Limb (tissue), 2 donors: ENCODE data around the gene DCAF8L2.
"Not testable (repeated sequence)": the region's sequence is repeated elsewhere in the genome, so short reads cannot be mapped to it uniquely, and the experiment has no call there.

ENCODE experiments used
- DNase-seq, 2 donors: peaks; one replicate each; pipeline ENCODE4 v3.0.0-alpha.2; 2016; ENCODE audit errors: extremely low spot score in 2 of 2

DCAF8L2 gene

DNA sequence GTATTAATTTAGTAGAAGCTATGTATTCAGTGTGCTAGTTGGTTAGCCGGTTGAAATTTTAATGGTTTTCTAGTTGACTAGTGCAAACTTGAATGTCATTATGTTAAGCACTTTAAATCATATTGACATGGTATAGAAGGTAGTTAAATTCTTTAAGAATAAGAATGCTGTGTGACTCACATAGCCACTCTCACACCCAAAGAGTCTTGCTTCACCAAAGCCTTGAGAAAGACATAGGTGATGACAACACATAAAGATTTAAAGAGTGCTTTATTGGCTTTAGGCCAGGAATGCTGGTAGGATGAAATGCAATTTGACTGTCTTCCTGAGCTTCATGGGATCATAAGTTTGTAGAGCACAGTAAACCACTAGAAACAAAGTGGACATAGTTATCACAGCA is 85.3 kb downstream of the DCAF8L2 start:
- DNase-seq, result no peak

DNA sequence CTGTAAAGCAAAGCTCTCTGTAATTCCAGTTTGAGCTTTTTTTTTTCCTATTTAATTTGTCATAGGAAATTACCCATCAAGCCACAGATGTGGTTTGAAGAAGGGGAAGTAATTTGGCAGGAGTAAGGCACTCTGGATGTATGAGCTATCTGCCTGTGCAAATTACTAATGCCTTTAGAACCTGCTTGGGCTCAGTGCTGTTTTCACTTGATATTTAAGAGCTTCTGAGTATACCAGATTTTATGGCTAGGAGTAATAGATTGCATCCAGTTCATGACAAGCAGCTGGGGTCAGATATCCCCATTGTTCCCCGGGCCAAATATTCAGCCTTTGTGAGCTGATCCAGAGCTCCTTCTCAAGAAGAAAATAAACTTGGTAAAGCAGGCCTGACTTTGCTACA is 89.1 kb downstream of the DCAF8L2 start:
- no peak for DNase-seq

DNA sequence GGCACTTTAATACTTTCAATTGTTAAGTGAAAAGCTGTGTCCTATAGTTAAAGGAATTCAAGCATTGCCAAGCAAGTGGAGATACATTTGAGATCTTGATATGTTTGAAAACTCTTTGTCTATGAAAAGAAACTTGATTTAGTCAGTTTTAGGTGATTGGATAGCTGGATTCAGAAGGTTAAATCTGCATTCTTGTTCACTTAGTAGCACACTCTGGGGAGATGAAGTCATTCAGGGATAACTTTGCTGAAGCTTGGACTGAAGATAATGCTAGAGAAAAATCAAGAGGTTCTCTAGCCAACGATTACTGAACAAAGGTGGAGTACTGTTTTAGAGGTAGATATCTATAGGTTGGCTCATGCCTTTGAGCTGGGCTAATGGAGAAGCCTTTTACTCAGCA is 90.6 kb downstream of the DCAF8L2 start:
- DNase-seq, result no peak

DNA sequence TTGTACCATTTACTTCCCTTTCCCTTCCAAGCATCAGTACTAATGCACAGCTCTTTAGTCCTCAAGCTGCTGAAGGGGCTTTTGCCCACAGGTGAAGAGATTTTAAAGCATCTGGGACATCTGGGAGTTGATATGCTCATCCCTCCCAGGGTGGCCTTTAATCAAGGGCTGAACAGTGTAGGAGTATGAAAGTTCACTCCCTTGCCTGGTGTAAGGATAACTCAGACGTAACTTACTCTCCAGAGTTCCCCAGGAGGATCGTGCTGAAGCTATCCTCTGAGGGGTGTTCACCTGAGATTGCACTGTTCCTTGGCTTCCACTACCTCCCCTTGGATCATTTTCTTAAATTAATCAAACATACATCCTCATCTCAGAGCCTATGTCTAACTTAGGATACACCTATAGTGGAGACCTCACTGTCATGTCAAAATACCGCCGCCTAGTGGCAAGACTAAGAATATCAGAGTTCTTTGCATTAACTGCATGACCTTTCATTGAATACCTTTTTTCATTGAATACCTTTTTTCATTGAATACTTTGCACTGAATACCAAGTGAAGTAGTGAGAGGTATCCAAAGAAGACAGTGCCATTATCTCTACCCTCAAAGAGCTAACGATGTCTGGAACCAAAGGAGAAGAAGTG is 93.5 kb downstream of the DCAF8L2 start:
- not testable (repeated sequence) for DNase-seq

DNA sequence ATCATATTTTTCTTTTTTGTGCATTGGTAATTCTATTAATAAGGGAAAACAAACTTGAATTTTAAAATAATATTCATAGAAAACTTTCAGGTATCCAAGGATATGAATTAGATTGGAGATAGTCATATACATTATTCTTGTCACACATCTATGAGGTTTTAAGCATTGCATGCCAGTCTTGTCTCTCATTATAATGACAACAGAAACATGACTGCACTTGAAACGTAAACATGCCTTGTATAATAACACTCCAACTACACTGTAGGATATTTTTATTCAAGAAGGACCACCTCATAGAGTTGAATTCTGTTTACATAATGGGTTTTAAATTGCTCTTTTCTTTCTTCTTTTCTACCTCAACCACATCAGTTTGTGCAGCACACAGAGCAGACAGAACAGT is 104.5 kb downstream of the DCAF8L2 start:
- no peak for DNase-seq

DNA sequence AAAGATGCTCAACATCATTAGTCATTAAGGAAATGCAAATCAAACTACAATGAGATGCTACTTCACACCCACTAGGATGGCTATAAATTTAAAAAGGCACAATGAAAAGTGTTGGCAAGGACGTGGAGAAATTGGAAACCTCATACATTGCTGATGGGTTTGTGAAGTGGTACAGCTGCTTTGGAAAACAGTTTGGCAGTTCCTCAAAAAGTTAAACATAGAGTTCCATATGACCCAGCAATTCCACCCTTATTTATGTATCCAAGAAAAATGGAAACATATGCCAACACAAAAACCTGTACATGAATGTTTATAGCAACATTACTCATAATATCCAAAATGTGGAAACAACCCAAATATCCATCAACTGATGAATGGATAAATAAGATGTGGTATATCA is 116.4 kb downstream of the DCAF8L2 start:
- peak in 1 of 2 donors; percentile 1 for DNase-seq

DNA sequence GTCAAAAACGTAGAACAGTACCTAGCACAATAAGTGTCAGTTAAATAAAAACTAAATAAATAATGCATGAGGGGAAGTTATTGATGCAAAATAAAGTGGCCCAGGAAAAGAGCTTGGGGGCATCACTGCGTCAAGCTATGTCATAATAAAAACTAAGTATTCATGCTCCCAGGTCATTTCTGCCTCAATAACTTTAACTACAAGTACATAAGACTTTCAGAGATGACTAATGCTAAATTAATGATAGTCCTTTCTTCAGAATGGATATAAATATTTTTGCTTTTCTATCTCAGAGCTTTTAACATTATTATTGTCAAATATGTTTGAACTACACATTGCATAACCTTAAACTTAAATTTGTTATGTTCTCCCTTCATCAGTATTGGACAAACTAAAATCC is 125.5 kb downstream of the DCAF8L2 start:
- no peak for DNase-seq

DNA sequence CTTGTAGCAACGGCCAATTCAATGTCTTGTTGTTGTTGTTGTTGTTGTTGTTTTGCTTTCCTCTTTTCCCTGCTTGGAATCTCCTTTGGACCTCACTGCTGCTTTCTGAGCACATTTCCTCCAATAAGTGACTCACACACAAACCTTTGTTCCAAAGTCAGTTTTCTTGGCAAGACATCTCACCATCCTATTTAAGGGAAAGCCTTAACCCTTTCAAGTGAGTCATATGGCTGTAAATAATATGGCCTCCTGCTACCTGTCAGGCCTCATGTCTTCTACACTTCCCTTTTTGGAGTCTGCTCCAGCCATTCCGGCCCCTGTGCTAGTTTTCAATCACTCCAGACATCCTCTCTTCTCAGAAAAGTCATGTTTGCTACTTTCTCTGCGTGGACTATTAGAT is 138.1 kb downstream of the DCAF8L2 start:
- DNase-seq, result no peak

DNA sequence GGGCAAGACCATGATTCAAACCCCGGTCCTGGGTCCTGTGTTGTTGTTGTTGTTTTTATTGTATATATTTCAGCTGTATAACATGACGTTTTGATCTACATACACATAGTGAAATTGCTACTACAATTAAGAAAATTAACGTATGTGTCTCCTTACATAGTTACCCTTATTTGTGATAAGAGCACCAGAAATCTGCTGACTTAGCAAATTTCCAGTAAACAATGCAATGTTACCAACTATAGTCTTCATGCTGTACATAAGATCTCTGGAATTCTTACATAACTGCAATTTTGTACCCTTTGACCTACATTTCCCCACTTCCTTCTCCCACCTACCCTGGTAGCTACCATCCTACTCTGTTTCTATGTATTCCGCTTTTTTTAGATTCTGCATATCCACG is 141.8 kb downstream of the DCAF8L2 start:
- no peak for DNase-seq

DNA sequence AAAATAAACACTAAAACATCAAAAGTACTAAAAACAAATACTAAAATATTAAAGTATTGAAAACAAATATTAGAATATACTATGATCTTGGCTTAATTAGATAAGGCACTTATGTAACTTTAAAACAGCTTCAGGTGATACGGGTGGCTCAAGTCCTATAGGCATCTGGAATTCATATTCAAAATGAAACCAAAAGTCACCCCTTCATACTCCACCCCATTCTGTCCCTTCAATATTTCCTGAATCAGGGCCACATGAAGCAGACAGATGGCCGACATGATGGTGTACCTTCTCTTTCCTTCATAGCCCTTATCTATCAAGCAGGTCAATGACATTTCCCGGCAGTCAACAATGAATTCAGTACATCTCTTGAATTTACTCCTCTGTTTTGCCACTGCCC is 145.8 kb downstream of the DCAF8L2 start:
- DNase-seq, result no peak

DNA sequence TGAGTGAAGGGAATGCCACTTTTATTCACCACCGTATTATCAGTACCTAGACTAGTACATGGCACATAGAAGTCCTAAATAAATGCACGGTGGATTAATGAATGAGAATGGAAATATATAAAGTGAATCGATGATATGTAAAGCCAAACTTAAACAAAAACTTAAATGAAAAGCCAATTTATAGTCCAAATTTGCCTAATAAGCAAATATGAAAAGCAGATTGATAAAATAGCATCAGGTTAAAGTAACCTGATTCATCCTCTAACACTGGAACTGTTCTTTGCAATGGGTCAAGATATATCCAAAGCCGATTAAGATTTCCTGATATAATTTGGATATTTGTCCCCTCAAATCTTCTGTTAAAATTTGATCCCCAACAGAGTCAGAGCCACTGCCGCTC is 150.8 kb downstream of the DCAF8L2 start:
- no peak for DNase-seq

DNA sequence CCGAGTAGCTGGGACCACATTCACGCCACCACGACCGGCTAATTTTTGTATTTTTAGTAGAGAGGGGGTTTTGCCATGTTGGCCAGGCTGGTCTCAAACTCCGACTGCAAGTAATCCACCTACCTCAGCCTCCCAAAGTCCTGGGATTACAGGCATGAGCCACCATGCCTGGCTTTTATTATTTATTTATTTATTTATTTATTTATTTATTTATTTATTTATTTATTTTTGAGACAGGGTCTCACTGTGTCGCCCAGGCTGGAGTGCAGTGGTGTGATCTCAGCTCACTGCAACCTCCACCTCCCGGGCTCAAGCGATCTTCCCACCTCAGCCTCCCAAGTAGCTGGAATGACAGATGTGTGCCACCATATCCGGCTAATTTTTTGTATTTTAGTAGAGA is 153.4 kb downstream of the DCAF8L2 start:
- DNase-seq, result not testable (repeated sequence)

DNA sequence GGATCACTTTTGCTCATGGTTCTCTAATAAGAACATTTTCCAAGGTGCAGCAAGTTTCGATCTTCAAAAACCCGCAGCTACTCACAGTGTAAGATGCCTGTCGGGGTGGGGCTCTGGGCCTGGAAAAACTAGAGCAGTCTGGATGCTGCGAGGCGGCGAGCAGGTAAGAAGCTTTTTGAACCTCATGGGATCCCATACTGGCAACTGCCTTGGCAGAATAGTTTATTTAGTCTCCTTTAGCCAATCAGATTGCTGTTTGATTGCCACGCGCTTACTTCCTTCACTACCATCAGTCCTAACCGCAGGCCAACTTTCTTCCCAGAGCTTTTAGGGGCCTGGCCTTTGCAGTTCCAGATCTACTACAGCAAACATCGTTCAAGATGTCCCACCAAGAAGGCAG is 156.4 kb downstream of the DCAF8L2 start:
- DNase-seq, result no peak

DNA sequence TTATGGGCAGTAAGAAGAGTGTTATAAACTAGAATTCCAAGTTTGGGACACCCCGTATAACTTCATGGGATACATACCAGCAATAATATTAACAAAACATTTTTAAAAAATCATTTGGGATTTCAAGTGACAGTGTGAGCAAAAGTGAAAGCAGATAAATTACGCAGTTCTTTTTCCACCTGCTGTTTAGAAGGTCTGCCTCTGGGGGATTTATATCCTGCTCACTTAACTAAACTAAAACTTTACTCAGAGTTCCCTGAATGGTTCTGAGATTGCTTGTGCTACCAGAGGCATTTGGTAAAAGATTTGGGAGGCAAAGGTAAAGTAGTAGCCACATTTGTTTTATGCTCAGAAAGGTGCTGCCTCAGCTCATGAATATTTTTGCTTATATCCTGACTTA is 160.2 kb downstream of the DCAF8L2 start:
- DNase-seq, result not testable (repeated sequence)

DNA sequence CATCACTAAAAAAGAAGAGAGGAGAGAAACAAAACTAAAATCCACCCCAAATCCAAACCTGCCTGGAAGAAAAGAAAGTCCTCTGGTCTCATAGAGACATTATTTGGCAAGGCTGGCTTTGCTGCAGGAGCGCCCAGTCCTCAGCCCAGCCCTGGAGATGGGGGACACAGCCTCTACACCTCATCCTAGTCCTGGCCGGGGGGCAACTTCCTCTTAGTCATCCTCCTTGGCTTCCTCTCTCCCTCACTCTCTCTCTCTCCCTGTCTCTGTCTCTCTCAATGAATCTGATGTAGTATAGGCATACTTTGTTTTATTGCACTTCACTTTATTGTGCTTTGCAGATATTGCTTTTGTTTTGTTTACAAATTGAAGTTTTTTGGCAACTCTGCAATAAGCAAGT is 161.8 kb downstream of the DCAF8L2 start:
- no peak for DNase-seq

DNA sequence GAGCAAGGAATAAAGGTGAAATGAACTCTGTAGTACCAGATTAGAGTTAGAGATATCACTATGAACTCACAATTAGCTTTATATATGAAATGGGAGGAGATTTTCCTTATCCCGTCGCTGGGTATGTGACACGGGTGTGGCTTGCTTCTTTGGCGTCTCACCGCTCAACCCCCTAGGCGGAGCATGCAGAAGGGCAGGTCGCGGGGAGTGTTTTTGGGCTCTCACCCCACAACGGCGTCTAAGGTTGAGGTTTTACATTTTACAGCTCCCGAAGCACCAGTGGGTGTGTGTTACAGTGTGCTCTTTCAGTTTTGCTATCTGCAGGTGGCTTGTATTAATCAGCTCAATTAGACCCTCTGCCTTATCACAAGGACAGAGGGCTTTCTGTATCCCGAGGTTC is 175.6 kb downstream of the DCAF8L2 start:
- no peak for DNase-seq

DNA sequence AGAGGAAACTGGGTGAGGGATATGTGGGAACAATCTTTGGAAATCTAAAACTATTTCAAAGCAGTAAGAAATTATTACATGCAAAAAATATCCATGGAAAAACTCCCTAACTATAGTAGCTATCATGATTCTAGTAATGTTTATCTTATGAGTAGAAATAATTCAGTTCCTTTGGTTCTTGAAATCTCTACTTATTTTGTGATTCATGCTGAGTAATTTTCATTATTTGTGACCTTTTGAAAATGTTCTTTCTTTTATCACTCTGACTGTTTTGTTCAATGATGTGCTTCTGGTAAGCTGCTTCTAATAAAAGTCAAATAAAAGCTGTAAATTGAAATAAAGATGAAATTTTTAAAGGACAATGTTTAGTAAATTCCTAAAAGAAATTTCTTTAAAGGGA is 177.2 kb downstream of the DCAF8L2 start:
- no peak for DNase-seq

DNA sequence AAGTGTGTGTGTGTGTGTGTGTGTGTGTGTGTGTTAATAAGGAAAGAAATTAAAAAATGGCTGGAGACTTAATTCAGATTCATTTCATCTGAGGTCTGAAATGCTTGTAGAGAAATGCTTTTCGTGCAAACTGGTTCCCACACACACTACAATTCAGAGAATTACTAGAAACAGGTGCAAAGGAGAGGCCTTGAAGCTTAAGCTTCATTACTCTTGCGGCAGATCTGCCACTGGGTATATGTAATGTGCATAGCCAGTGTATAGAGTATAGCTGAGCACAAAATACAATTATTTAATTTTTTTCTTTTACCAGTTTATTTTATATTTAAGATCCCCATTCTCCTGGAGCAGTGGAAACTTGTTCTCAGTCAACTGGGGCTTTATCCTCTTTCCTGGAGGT is 185.8 kb downstream of the DCAF8L2 start:
- no peak for DNase-seq

DNA sequence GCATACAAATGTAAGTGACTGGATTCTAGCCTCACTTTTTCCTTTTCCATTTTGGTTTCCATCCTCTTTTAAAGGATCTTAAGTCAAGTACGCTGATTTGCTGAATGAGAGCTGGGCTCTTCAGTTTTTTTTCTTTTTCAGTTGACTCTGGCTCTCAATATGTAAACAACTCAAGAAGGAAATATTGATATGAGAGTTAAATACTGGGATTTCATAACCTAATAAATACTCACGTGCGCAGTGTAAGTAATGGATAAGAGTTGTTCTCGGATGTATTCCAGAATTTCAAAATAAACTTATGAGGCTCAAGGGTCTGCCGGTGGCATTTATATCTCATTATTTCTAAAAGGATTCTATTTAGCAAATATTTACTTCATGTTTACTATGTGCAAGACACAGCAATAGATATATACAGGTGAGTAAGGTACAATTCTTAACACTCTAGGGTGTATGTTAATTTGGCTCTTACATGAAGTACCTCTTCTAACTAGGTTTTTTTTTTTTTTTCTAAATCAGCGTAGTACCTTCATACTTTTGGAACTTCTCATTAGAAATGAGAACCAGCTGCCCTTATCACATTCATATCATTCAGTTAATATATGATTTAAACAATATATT is 206.6 kb downstream of the DCAF8L2 start:
- no peak for DNase-seq

DNA sequence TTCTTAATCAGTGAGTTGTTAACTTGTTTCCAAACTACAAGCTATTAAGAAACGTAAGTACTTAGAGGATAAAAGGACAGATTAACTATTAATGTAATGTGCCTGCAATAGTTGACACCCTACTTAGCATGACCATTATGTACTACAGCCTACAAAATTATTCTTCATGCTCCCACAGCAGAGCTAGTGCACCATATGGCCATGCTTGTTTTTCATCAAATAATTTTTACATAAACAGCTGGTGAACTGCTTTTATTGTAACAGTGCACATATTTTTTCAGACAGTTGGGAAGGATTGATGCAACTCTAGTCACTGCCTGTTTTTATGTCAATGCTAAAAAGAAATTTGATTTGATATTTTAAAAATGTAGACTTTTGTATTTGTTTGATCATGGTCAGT is 207.4 kb downstream of the DCAF8L2 start:
- DNase-seq, result no peak
